DOHH2 (cell line): ENCODE data around the gene CACNA2D2.

ENCODE experiments used
- EZH2phosphoT487 ChIP-seq: fragments of 200-600 bp; sonication (generic); IDR thresholded peaks from 2 replicates; pipeline ENCODE4 v1.6.1; 2017; ENCODE audit warnings: borderline replicate concordance, mild to moderate bottlenecking, antibody characterized with exemption, low read length, moderate library complexity, mixed read lengths
- TF ChIP-seq, protein P1 (sequence below): fragments of 200-600 bp; sonication (generic); IDR thresholded peaks from one replicate; pipeline ENCODE4 v1.5.1; 2014; ENCODE audit warnings: antibody characterized with exemption, mild to moderate bottlenecking, low read depth, low read length; ENCODE audit not compliant: poor library complexity, severe bottlenecking

DNA sequence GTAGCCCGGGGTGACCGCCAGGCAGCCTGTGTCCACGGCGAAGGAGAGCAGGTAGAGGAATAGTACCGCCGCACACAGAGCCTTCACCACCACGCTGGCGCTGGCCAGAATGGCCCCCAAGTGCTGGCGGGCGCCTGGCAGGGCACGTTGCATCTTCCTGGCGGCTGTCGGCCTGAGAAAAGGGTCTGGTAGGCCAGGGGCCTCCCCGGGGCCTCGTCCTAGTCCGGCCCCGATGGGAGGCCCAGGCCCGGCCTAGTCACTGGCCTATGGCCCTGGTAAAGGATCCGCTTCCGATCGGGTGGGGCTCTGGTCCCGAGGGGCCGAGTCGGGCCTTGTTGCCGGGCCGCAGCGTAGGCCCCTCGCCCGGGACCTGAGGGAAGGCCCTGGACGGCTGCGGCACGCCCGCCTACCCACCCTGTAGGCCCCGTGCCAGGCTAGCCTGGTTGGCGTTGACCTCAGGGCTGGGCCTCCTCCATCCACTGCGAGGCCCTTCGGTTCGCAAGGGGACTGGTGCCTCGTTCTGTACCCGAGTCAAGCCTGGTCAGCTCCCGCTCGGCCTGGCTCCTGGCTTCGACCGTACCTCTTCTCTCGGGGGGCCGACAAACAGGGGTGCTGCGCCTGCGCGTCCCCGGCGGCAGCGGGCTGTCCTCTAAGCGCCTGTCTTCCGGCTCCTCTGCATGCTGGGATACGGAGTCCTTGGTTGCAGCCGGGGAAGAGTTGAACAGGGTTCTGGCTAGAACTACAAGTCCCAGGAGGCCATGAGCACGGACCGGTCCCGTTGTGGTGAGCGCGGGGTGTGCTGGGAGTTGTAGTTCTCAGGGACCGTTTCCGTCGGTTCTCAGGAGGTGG, 144.3 kb downstream of the CACNA2D2 start, which contains the start of gene TMEM115:
- TF ChIP-seq, protein P1, sequence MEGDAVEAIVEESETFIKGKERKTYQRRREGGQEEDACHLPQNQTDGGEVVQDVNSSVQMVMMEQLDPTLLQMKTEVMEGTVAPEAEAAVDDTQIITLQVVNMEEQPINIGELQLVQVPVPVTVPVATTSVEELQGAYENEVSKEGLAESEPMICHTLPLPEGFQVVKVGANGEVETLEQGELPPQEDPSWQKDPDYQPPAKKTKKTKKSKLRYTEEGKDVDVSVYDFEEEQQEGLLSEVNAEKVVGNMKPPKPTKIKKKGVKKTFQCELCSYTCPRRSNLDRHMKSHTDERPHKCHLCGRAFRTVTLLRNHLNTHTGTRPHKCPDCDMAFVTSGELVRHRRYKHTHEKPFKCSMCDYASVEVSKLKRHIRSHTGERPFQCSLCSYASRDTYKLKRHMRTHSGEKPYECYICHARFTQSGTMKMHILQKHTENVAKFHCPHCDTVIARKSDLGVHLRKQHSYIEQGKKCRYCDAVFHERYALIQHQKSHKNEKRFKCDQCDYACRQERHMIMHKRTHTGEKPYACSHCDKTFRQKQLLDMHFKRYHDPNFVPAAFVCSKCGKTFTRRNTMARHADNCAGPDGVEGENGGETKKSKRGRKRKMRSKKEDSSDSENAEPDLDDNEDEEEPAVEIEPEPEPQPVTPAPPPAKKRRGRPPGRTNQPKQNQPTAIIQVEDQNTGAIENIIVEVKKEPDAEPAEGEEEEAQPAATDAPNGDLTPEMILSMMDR: no peak
- no peak for TF ChIP-seq EZH2phosphoT487
